Activated B cell treated with CpG ODN at 0.5 μM for 24 hours (primary cell): ENCODE measurements around the gene PTGFR. TPM values are rescaled to one million over a fixed set of nuclear protein-coding genes. Genes with fewer than 3 reads are reported as not detected.

Source experiments
- ATAC-seq: fragments of 200-7000 bp; cut with Tn5 transposase; one replicate; pipeline ENCODE4 v1.10.0; 2021; ENCODE audit warnings: low read depth, mild to moderate bottlenecking, moderate library complexity
- CTCF ChIA-PET: fragments of 350-600 bp; sonication (Branson Sonifier 250); formaldehyde crosslinking; loops from one replicate; lab custom pipeline; 2021; ENCODE audit warnings: antibody characterized with exemption; lab: Charles Lee
- POLR2A ChIA-PET: fragments of 350-600 bp; sonication (Branson Sonifier 250); formaldehyde crosslinking; loops from one replicate; lab custom pipeline; 2021; ENCODE audit warnings: antibody characterized with exemption; lab: Charles Lee
- DNase-seq: peaks from one replicate; pipeline ENCODE4 v3.0.0; 2022
- H3K27ac Mint-ChIP-seq: one replicate; pipeline ENCODE4 v1.8.0; 2020; ENCODE audit warnings: mixed read lengths
- H3K27me3 Mint-ChIP-seq: one replicate; pipeline ENCODE4 v1.8.0; 2021; ENCODE audit warnings: mixed read lengths
- H3K36me3 Mint-ChIP-seq: one replicate; pipeline ENCODE4 v1.8.0; 2021; ENCODE audit warnings: low read depth, mixed read lengths
- H3K4me1 Mint-ChIP-seq: one replicate; pipeline ENCODE4 v1.8.0; 2021; ENCODE audit warnings: mixed read lengths
- H3K4me3 Mint-ChIP-seq: one replicate; pipeline ENCODE4 v1.8.0; 2020; ENCODE audit warnings: mild to moderate bottlenecking, mixed read lengths
- H3K9me3 Mint-ChIP-seq: one replicate; pipeline ENCODE4 v1.8.0; 2020; ENCODE audit warnings: mixed read lengths
- intact Hi-C: fragments of 100-400 bp; cut with micrococcal nuclease; formaldehyde crosslinking; loops from one replicate; pipeline ENCODE4 v1.15.1; 2024
- total RNA-seq: library from RNA; stranded (reverse); gene quantifications from 2 replicates; pipeline ENCODE4 v1.2.3, GENCODE V29; 2022
- TF ChIP-seq, protein P1 (sequence below): fragments of 200-600 bp; IDR thresholded peaks from one replicate; pipeline ENCODE4 v1.8.0; 2022; ENCODE audit warnings: antibody characterized with exemption, mild to moderate bottlenecking

The PTGFR gene, protein sequence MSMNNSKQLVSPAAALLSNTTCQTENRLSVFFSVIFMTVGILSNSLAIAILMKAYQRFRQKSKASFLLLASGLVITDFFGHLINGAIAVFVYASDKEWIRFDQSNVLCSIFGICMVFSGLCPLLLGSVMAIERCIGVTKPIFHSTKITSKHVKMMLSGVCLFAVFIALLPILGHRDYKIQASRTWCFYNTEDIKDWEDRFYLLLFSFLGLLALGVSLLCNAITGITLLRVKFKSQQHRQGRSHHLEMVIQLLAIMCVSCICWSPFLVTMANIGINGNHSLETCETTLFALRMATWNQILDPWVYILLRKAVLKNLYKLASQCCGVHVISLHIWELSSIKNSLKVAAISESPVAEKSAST
- total RNA-seq: not detected in 2 replicates

DNA sequence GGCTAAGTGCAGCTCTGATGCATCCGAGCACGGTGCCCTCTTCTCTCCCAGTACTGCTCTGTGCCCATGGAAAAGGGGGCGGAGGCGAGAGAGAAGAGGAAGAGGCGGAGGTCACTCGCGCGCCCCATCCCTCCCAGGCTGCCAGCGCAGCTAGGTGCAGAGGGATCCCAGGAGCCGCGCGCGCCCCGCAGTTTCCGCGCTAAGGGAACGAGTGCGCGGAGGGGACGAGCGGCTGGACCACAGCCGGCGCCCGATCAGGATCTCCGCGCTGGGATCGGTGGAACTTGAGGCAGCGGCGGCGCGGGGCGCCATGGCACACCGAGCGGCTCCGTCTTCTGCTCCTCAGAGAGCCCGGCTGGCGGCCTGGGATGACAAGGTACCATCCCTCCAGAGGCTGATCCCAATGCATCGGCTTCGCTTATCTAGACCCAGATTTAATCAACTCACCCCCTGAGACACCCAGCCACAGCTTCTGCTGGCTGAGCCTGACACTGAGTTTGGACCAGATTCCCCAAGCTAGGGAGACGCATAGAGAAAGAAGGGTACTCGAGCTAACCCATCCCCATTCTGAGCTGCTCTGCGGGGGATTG is at the start of gene PTGFR:
TSS of gene PTGFR (plus strand) at position 114 of the 590 bp plus-strand sequence. CDS start 1,770 bp downstream, outside the sequence.
- H3K4me3 Mint-ChIP-seq: no peak within 1 kb of the TSS
- TF ChIP-seq, protein P1, sequence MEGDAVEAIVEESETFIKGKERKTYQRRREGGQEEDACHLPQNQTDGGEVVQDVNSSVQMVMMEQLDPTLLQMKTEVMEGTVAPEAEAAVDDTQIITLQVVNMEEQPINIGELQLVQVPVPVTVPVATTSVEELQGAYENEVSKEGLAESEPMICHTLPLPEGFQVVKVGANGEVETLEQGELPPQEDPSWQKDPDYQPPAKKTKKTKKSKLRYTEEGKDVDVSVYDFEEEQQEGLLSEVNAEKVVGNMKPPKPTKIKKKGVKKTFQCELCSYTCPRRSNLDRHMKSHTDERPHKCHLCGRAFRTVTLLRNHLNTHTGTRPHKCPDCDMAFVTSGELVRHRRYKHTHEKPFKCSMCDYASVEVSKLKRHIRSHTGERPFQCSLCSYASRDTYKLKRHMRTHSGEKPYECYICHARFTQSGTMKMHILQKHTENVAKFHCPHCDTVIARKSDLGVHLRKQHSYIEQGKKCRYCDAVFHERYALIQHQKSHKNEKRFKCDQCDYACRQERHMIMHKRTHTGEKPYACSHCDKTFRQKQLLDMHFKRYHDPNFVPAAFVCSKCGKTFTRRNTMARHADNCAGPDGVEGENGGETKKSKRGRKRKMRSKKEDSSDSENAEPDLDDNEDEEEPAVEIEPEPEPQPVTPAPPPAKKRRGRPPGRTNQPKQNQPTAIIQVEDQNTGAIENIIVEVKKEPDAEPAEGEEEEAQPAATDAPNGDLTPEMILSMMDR: no peak
- CTCF ChIA-PET: no interaction called here
- H3K27me3 Mint-ChIP-seq: peaks cover 18% of the 10 kb centered on the region
- no peaks in the 10 kb centered on the region for H3K9me3 Mint-ChIP-seq
- DNase-seq (no peak), ATAC-seq (no peak)
- intact Hi-C loops: no loop called here
- H3K36me3 Mint-ChIP-seq: no peaks in the 10 kb centered on the region
- POLR2A ChIA-PET: no interaction called here
- no peak within 1 kb of the TSS for H3K27ac Mint-ChIP-seq
- H3K4me1 Mint-ChIP-seq: no peaks in the 10 kb centered on the region

DNA sequence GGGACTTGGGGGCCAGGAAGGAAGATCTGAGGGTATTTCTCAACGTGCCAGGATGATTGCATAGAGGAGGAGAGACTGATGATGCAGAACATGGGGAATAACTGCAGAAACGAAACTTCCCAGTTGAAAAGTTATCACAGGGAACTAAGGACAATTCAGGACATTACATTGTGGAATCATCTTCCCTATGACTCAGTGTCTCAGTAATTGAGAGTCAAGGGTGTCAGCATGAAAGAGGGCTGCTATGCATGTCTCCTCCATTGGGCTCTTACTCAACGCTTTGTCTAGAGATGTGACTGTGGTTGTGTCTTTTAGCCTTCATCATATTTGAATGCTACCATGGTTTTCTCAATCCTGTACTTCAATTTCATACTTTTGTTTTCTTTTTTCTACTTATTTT is 48.9 kb upstream of the PTGFR start:
- Mint-ChIP-seq H3K27ac (no peak overlapping the region), H3K4me3 (no peak overlapping the region), H3K4me1 (no peaks in the 10 kb centered on the region), H3K9me3 (peaks cover 3% of the 10 kb centered on the region), H3K36me3 (no peaks in the 10 kb centered on the region), H3K27me3 (no peaks in the 10 kb centered on the region)
- CTCF ChIA-PET: no interaction called here
- TF ChIP-seq, protein P1: no peak
- intact Hi-C loops: no loop called here
- POLR2A ChIA-PET: no interaction called here
- ATAC-seq: no peak
- DNase-seq: no peak

DNA sequence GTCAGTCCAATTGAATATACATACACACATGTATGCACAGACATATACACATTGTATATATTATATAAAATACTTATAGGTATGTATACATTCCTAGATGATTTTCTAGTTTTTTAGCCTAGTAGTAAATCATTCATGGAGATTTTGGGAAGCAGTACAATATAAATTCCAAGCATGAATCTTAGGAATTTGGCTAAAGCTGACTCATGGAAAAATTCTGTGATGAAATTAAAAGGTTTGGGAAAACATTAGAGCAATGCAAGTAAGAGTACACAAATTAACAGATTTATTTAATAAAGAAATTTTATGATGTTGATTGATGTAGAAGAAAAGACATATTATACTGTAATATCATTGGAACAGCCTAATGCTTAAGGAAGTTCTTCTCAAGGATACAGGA is 43.7 kb upstream of the PTGFR start:
- intact Hi-C loops: no loop called here
- Mint-ChIP-seq H3K4me3 (no peak overlapping the region), H3K27ac (no peak overlapping the region), H3K36me3 (no peaks in the 10 kb centered on the region), H3K4me1 (no peaks in the 10 kb centered on the region), H3K9me3 (no peaks in the 10 kb centered on the region), H3K27me3 (no peaks in the 10 kb centered on the region)
- ChIA-PET CTCF (no interaction called here), POLR2A (no interaction called here)
- DNase-seq (no peak), ATAC-seq (no peak)
- TF ChIP-seq, protein P1: no peak

DNA sequence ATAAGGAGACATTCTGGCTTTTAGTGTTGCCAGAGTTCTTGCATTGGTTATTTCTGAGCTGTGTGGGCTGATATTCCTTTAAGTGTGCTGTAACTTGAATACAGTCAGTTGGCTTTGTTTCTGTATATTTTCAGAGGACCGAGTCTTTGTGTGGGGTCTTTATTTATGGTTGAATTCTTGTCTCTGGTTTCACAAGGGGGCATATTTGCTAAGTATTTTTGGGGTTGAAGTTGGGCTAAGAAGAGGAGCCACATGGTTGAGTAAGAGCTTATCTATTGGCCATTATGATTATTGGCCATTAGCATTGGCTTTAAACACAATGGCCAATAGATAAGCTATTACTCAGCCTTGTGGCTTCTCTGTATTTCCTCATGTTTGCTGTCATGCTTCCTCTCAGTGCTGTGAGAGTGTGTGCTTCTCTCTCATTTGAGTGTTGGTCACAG is 26.3 kb upstream of the PTGFR start:
- Mint-ChIP-seq H3K27ac (no peak overlapping the region), H3K9me3 (peaks cover 12% of the 10 kb centered on the region), H3K4me3 (no peak overlapping the region), H3K36me3 (no peaks in the 10 kb centered on the region), H3K4me1 (no peaks in the 10 kb centered on the region), H3K27me3 (no peaks in the 10 kb centered on the region)
- DNase-seq (no peak), ATAC-seq (no peak)
- TF ChIP-seq, protein P1: no peak
- ChIA-PET CTCF (no interaction called here), POLR2A (no interaction called here)
- intact Hi-C loops: no loop called here

DNA sequence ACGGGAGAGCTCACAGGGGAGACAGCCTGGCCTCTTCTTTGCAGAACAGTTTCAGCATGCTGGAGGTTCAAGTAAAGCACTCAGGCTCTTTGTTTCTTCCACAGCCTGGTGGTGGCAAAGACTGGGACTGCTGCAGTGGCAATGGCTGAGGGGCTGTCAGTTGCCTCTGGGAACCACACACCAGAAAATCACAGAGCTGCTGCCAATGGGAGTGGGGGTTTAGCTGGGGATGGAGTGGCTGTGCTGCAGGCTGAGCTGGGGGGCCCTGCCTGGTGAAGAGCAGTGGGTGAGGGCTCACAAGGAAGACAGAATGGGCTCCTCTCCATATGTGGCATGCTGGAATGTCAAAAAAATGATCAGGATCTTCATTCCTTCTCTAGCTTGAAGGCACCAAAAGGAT is 25.6 kb upstream of the PTGFR start:
- TF ChIP-seq, protein P1: no peak
- ATAC-seq (no peak), DNase-seq (no peak)
- Mint-ChIP-seq H3K36me3 (no peaks in the 10 kb centered on the region), H3K4me3 (no peak overlapping the region), H3K27me3 (no peaks in the 10 kb centered on the region), H3K27ac (no peak overlapping the region), H3K9me3 (peaks cover 12% of the 10 kb centered on the region), H3K4me1 (no peaks in the 10 kb centered on the region)
- POLR2A ChIA-PET: no interaction called here
- CTCF ChIA-PET: no interaction called here
- intact Hi-C loops: no loop called here
